ENCODE data around the gene FAM43A. TPM values are rescaled to one million over a fixed set of nuclear protein-coding genes. Genes with fewer than 3 reads are reported as not detected.

FAM43A gene
- total RNA-seq, 2 experiments from 2014 or later = 2.4 to 2.6 TPM

DNA sequence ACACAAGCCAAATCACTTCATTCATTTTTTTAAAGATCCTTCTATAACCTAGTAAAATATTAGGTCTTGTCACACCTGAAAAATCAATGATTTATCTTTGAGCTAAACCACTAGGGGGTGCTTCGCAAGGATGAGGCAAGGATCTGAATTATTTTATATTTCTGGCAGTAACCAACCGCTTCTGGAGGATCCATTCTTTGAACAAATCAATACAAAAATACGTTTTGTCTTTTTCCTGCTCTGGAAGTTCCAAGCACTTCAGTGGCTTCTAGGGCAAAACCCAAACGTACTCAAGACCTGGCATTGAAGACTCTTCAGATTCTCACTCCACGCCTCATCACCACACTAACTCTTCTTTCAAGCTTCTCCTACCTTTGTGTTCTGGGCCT, 14.2 kb upstream of the FAM43A start:
- Histone ChIP-seq H3K4me3 (ENCODE audit: low read length) (peak overlapping the region; percentile 83), H3K27me3 (ENCODE audit: control insufficient read depth in 1 of 2, insufficient read depth in 2 of 2, low read length in 2 of 2) (no peaks in the 10 kb centered on the region), H3K9me3 (ENCODE audit: control insufficient read depth in 1 of 2, insufficient read depth in 1 of 2, low read length in 2 of 2) (no peaks in the 10 kb centered on the region), H3K36me3 (ENCODE audit: insufficient read depth, low read length) (peaks cover 19% of the 10 kb centered on the region), H3K4me1 (ENCODE audit: insufficient read depth, low read length) (peaks cover 18% of the 10 kb centered on the region), H3K27ac (ENCODE audit: low read depth in 1 of 2, low read length in 2 of 2) (peak overlapping the region; percentile 94 to 99)
- TF ChIP-seq, protein P1, sequence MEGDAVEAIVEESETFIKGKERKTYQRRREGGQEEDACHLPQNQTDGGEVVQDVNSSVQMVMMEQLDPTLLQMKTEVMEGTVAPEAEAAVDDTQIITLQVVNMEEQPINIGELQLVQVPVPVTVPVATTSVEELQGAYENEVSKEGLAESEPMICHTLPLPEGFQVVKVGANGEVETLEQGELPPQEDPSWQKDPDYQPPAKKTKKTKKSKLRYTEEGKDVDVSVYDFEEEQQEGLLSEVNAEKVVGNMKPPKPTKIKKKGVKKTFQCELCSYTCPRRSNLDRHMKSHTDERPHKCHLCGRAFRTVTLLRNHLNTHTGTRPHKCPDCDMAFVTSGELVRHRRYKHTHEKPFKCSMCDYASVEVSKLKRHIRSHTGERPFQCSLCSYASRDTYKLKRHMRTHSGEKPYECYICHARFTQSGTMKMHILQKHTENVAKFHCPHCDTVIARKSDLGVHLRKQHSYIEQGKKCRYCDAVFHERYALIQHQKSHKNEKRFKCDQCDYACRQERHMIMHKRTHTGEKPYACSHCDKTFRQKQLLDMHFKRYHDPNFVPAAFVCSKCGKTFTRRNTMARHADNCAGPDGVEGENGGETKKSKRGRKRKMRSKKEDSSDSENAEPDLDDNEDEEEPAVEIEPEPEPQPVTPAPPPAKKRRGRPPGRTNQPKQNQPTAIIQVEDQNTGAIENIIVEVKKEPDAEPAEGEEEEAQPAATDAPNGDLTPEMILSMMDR (IDR thresholded peaks at IDR 0.05) = peak; percentile 76
- ChIA-PET POLR2A (interaction anchor here (0.8 to 4.1 kb wide), 15 partner anchors 9 to 879 kb away, joined by 3 to 71 read pairs (median 6); partner anchors contain the start of genes FAM43A, PPP1R2 and XXYLT1), CTCF (interaction anchor here (0.7 to 4.8 kb wide), 15 partner anchors 10 to 1224 kb away, joined by 3 to 60 read pairs (median 4); partner anchors contain the start of genes FAM43A and XXYLT1)
- intact Hi-C loops (cut with DNase I, micrococcal nuclease) = loop anchor here (2.0 to 10.0 kb wide), 3 partner anchors 184 to 873 kb away; partner anchors contain the start of genes ATP13A3 (in 1 of the 2), PPP1R2 (in 1 of the 2) and XXYLT1 (in 1 of the 2)
- H3K9me3 Mint-ChIP-seq = no peaks in the 10 kb centered on the region
- peaks cover 47% of the 10 kb centered on the region for H3K4me1 Mint-ChIP-seq (ENCODE audit: low read depth)
- peak; percentile 21 for ATAC-seq (ENCODE audit: poor library complexity)
- H3K27me3 Mint-ChIP-seq = no peaks in the 10 kb centered on the region
- peaks cover 53% of the 10 kb centered on the region for H3K36me3 Mint-ChIP-seq (ENCODE audit: low read depth)
- DNase-seq = peak in 5 of 14 experiments; percentile 9 to 72 (median 66)
- peak overlapping the region; percentile 99 for H3K27ac Mint-ChIP-seq
- peak overlapping the region; percentile 99 for H3K4me3 Mint-ChIP-seq

DNA sequence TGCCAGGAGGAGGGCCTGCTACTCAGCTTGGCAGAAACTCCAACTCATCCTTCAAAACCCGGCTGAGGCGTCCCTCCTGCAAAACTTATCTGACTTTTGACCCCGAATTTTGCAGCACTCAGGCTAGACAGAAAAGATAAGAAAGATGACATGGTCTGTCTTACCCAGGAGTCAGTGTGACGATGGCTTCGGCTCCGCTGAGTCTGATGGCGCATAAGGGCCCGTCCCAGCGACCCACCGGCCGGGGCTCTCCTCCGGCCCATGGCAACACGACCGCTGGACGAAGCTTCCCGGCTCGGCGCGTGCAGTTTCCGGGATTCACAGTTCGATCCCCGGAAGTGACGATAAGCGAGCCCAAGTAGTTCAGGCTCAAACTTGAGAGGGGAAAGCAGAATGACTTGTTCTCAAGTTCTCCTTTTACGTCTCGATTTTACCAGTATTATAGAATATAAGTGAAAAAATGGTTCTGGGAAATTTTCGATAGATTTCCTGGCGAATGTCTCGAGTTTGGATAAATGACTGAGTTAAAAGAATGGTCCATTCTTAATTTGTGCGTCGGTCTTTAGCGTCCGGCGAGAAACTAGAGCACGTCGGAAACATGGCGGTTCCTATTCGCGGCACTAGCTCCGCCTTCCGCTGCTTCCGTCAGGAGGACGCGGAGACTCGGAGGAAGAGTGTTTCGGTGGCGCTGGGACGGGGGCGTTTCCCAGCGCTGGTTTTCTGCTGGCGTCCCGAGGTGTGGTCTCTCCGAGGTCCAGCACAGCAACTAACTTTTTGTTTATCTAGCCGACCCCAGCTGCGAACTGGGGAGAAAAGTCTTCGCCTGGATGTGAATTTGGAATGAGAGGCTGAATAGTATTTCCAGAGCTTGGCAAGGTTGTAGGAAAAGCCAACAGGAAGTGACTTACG, 13.5 kb upstream of the FAM43A start, which contains the start of gene LSG1:
LSG1 (minus strand) TSS at position 292 of the 909 bp plus-strand sequence; CDS start at position 263, 29 bp downstream.
- peak within 1 kb of the TSS; percentile 94 to 99 for H3K27ac ChIP-seq (ENCODE audit: low read depth in 1 of 2, low read length in 2 of 2)
- intact Hi-C loops (cut with DNase I, micrococcal nuclease) = loop anchor here (1.0 to 10.0 kb wide), 8 partner anchors 97 to 873 kb away; partner anchors contain the start of genes ACAP2 (in 1 of the 2), ATP13A3 (in 1 of the 2), PPP1R2 (in 1 of the 2) and XXYLT1 (in 1 of the 2)
- ATAC-seq (ENCODE audit: poor library complexity) (peak; percentile 97), DNase-seq (peak; percentile 80 to 96 (median 87))
- peaks cover 15% of the 10 kb centered on the region for H3K36me3 ChIP-seq (ENCODE audit: insufficient read depth, low read length)
- Mint-ChIP-seq H3K4me3 (peak within 1 kb of the TSS; percentile 99), H3K4me1 (ENCODE audit: low read depth) (peaks cover 46% of the 10 kb centered on the region), H3K9me3 (no peaks in the 10 kb centered on the region), H3K36me3 (ENCODE audit: low read depth) (peaks cover 46% of the 10 kb centered on the region), H3K27me3 (no peaks in the 10 kb centered on the region), H3K27ac (peak within 1 kb of the TSS; percentile 99)
- H3K9me3 ChIP-seq (ENCODE audit: control insufficient read depth in 1 of 2, insufficient read depth in 1 of 2, low read length in 2 of 2) = no peaks in the 10 kb centered on the region
- CTCF ChIA-PET = interaction anchor here (1.0 to 4.8 kb wide), 12 partner anchors 10 to 1223 kb away, joined by 3 to 60 read pairs (median 4); partner anchors contain the start of genes FAM43A and XXYLT1
- no peaks in the 10 kb centered on the region for H3K27me3 ChIP-seq (ENCODE audit: control insufficient read depth in 1 of 2, insufficient read depth in 2 of 2, low read length in 2 of 2)
- peaks cover 18% of the 10 kb centered on the region for H3K4me1 ChIP-seq (ENCODE audit: insufficient read depth, low read length)
- POLR2A ChIA-PET = interaction anchor here (0.7 to 4.1 kb wide), 22 partner anchors 9 to 1222 kb away, joined by 3 to 71 read pairs (median 4); partner anchors contain the start of genes ACAP2, FAM43A, PPP1R2 and TMEM44
- TF ChIP-seq, protein P1 (IDR thresholded peaks at IDR 0.05) = no peak
- peak within 1 kb of the TSS; percentile 83 for H3K4me3 ChIP-seq (ENCODE audit: low read length)

DNA sequence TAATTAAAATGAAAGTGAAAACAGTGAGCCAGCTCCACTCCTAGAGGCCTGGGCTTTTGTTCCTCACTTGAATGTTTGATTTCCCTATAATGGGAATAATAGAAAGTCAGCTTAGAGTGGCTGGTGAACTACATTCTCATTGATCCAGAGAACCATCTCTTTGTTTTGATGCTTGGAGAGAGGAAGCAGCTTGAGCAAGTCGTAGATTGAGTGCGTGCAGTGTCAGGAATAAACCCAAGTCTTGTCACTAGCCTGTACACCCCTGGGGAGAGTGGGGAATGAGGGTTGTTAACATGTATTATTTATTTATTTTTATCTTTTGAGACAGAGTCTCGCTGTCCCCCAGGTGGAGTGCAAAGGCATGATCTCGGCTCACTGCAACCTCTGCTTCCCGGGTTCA, 12.8 kb upstream of the FAM43A start:
- ChIA-PET POLR2A (interaction anchor here (0.7 to 4.1 kb wide), 16 partner anchors 9 to 1221 kb away, joined by 3 to 71 read pairs (median 4); partner anchors contain the start of genes ACAP2, FAM43A, TMEM44 and XXYLT1), CTCF (interaction anchor here (1.3 to 4.8 kb wide), 6 partner anchors 11 to 597 kb away, joined by 4 to 60 read pairs (median 20); partner anchors contain the start of genes FAM43A and XXYLT1)
- Mint-ChIP-seq H3K27ac (peak overlapping the region; percentile 99), H3K4me1 (ENCODE audit: low read depth) (peaks cover 43% of the 10 kb centered on the region), H3K9me3 (no peaks in the 10 kb centered on the region), H3K36me3 (ENCODE audit: low read depth) (peaks cover 41% of the 10 kb centered on the region), H3K27me3 (no peaks in the 10 kb centered on the region), H3K4me3 (peak overlapping the region; percentile 99)
- intact Hi-C loops (cut with DNase I, micrococcal nuclease) = loop anchor here (1.0 to 10.0 kb wide), 7 partner anchors 96 to 872 kb away; partner anchors contain the start of genes ACAP2 (in 1 of the 2), ATP13A3 (in 1 of the 2) and PPP1R2 (in 1 of the 2)
- no peaks in the 10 kb centered on the region for H3K9me3 ChIP-seq (ENCODE audit: control insufficient read depth in 1 of 2, insufficient read depth in 1 of 2, low read length in 2 of 2)
- H3K4me3 ChIP-seq (ENCODE audit: low read length) = peak overlapping the region; percentile 83
- no peak for ATAC-seq (ENCODE audit: poor library complexity)
- DNase-seq = peak in 2 of 14 experiments; percentile 5 to 11
- peak overlapping the region; percentile 94 to 99 for H3K27ac ChIP-seq (ENCODE audit: low read depth in 1 of 2, low read length in 2 of 2)
- H3K4me1 ChIP-seq (ENCODE audit: insufficient read depth, low read length) = peaks cover 18% of the 10 kb centered on the region
- H3K27me3 ChIP-seq (ENCODE audit: control insufficient read depth in 1 of 2, insufficient read depth in 2 of 2, low read length in 2 of 2) = no peaks in the 10 kb centered on the region
- TF ChIP-seq, protein P1 (IDR thresholded peaks at IDR 0.05) = no peak
- peaks cover 13% of the 10 kb centered on the region for H3K36me3 ChIP-seq (ENCODE audit: insufficient read depth, low read length)

All from CD4-positive, alpha-beta T cell (primary cell).